ENCODE results near the gene MET.

DNA sequence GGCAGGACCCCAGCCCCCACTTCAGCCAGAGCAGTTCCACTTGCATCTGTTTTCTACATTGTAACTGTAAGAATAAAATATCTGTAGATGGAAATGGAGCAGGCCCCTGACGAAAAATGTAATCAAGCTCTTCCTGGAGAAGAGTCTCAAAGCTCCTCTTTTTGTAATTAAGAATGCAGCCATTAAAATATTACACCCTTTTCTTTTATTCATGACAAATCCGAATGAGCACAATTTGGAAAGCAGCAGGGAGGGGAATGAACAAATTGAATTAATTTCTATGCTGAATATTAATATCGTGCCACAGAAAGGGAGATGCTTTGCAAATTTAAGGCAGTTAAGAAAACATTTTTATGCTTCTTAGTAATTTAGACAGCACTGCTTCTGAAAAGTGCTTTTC is 165.6 kb downstream of the MET start:
- TF ChIP-seq RAD21 (IDR thresholded peaks at IDR 0.05 in 1 of 2, conservative IDR thresholded peaks at IDR 0.05 in 1 of 2; ENCODE audit: low read depth in 2 of 2, low read length in 2 of 2), result no peak
- TF ChIP-seq POLR2A (IDR thresholded peaks at IDR 0.05; ENCODE audit: control extremely low read depth in 1 of 2, low read depth in 2 of 2, low read length in 2 of 2), result no peak
- no peak for TF ChIP-seq HDAC6 (IDR thresholded peaks at IDR 0.05; ENCODE audit: low read depth, low read length)
- TF ChIP-seq KDM5A (IDR thresholded peaks at IDR 0.05; ENCODE audit: low read length), result no peak
- TF ChIP-seq POLR2AphosphoS5 (IDR thresholded peaks at IDR 0.05; ENCODE audit: low read depth, low read length), result no peak
- TF ChIP-seq EZH2 (IDR thresholded peaks at IDR 0.05; ENCODE audit: low read depth, low read length, severe bottlenecking), result no peak
- TF ChIP-seq EP300 (IDR thresholded peaks at IDR 0.05; ENCODE audit: borderline replicate concordance in 1 of 2, low read depth in 2 of 2, low read length in 2 of 2), result no peak
